PC-9 (cell line): Measurements from ENCODE around the gene ZCCHC12.

Source experiments
- EZH2 ChIP-seq: fragments of 200-600 bp; sonication (generic); IDR thresholded peaks from 2 replicates; pipeline ENCODE4 v1.8.0; 2017; ENCODE audit warnings: antibody characterized with exemption, low read depth
- TF ChIP-seq, protein P1 (sequence below): fragments of 200-600 bp; sonication (generic); conservative IDR thresholded peaks from 2 replicates; pipeline ENCODE4 v1.6.1; 2017; ENCODE audit warnings: mixed run types, antibody characterized with exemption, mild to moderate bottlenecking, moderate library complexity

DNA sequence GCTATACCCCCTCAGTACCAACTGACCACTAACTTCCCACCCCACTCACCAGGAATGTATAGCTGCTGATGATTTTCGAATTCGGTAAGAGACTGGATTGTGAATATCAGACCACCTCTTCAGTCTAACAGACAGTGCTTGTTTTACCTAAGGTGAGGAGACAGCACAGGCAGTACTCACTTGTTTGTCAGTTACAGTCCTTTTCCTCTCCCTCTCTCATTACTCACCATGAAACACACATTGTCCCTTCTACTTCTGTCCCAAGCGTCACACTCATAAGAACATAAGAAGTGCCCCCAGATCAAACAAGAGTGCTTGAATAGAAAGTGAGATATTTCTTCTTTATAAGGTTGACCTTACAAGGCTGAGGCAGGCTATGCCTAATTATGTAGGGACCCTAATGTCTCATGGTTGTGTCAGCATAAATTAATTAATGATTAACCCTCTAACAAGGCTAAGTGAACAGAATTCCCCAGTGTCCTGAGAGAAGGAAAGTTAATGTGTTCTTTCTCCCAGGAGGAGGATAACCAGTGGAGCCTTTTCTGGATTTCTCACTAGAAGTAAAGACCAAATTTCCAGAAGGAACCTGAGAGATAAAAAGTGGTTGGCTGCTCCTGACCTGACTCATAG lies 32.2 kb downstream of the ZCCHC12 start:
- TF ChIP-seq, protein P1, sequence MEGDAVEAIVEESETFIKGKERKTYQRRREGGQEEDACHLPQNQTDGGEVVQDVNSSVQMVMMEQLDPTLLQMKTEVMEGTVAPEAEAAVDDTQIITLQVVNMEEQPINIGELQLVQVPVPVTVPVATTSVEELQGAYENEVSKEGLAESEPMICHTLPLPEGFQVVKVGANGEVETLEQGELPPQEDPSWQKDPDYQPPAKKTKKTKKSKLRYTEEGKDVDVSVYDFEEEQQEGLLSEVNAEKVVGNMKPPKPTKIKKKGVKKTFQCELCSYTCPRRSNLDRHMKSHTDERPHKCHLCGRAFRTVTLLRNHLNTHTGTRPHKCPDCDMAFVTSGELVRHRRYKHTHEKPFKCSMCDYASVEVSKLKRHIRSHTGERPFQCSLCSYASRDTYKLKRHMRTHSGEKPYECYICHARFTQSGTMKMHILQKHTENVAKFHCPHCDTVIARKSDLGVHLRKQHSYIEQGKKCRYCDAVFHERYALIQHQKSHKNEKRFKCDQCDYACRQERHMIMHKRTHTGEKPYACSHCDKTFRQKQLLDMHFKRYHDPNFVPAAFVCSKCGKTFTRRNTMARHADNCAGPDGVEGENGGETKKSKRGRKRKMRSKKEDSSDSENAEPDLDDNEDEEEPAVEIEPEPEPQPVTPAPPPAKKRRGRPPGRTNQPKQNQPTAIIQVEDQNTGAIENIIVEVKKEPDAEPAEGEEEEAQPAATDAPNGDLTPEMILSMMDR: no peak
- no peak for TF ChIP-seq EZH2
